ENCODE results near the gene GATB.

GATB gene

GRCh38 chr4:151641167-151641566, 119.6 kb downstream of the GATB start:
- DNase-seq, result no peak

DNA sequence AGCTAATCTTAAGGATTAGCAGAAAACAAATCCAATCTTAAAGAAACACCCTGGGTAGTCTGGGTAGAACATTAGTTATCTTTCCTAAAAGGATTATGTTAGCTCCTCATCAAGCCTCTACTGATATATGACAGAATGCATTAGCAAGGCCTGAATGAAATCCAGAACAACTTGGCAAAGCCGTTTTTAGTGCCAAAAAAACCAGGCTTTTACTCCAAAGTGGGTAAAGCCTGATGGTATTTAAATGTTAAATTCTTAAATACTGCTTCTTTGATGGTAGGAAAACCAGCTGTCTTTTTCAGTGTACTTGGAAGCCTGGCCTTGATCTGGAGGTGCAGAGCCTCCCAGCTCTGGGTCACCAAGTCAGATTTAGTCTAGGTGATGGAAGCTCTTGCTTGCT, 120.4 kb downstream of the GATB start:
- no peak for DNase-seq

DNA sequence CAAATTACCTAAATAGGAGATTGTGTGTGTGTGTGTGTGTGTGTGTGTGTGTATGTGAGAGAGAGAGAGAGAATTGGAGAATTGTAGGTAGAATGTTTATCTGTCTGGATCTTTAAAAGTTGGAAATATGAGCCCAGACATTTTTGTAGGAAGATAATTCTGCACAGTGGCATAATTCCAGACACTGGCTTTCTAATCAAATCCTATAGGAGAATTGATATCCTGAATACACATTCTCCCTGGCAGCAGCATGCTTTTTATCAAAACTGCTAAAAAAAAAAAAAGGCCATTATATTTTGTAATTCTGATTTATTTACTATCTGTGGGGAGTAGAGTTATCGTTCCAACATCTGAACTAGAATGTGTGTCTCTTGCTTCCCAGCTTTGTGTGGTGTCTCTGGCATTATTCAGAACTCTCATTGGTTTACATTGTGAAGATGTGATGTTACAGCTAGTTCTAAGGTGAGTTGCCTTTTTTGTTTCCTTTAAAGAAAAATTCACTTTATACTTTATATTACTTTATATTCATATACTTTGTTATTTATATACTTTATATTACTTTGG, 122.4 kb downstream of the GATB start:
- no peak for DNase-seq

DNA sequence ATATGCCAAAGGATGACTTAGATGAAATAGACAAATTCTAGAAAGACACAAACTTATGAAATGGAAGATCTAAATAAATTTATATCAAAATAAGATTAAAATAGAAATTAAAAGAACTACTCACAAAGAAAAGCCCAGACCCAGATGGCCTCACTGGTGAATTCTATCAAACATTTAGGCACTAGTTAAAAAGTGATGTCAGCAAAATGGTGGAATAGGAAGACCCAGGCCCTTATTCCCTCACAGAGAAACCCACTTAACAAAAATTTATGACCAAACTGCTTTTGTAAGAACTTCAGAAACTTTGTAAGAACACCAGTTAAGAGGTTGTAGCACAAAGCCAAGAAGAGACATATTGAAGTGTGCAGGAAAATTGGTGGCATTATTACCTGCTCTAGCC, 129.5 kb downstream of the GATB start:
- DNase-seq, result no peak

DNA sequence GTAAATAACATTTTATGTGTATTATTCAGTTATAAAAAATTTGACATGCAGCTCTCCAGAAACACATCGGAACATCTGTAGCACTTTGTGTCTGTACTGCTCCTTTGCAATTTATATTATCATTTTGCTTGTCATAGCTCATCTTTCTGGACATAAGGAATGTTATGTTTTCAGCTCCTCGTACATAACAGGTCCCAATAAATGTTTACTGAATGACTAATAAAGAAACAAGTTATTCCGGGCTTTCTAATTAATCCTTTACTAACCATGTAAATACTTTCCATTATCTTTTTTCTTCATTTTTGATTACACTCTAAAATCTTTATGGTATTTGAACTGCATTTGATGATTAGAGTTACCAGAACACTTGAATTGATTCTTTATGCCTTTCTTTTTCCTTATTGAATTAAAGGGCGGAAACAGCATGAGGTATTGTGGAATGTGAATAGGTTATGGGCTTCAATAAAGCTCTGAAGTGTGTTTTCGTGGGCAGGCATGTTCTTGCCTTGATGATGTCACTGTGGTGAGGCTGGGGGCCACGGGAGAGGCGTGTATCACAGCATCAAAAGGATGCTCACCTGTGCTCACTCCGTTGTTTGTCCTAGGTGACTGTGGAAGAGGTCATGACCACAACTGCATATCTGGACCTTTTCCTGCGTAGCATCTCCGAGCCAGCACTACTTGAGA, 131.6 kb downstream of the GATB start:
- DNase-seq, result no peak

DNA sequence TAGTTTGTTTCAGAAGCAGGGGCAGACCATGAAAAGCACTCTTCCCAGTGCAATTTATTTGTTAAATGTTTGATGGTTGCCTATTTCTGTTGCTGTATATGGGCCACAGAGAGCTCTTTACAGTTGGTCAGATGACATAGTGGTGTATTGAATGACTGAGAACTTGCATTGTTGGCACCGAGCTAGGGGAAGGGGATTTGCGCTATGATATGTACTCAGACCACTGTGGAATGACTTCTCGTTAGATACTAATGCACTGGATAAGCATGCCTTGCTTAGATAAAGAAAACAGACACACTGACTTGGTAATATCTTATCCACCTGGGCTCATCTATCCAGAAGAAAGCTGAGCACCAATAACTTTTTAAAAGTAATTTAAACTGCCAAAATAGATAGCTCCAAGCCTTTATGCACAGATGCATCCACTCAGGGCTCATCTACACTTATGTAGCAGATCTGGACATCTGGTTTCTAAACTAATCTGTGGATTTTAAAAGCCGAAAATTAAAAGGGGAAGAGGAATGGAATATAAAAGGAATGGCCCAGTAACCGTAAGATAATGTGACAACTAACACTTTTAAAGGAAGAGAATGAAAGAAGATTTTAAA, 132.7 kb downstream of the GATB start:
- no peak for DNase-seq

- no peak for DNase-seq
These were observed 133.3 kb downstream of the GATB start for GRCh38 chr4:151627491-151627890.

DNA sequence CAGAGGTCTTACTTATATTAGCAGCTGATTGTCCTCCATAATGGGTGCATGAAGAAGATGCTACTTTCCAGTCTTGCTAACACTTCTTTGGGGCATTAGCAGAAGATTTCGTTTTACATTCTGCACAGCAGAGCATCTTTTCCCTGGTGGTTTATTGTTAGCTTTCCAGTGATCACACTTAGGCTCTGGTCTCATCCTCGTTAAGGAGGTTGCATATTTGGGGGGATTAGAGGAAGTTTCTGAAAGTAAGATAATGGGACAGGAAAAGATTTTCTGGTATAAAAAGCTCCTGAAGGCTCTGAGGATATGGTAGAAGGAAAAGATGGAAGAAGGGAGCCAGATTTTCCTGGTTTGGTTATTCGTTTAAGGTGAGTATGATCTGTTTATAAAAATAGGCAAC, 134.1 kb downstream of the GATB start:
- DNase-seq, result no peak

DNA sequence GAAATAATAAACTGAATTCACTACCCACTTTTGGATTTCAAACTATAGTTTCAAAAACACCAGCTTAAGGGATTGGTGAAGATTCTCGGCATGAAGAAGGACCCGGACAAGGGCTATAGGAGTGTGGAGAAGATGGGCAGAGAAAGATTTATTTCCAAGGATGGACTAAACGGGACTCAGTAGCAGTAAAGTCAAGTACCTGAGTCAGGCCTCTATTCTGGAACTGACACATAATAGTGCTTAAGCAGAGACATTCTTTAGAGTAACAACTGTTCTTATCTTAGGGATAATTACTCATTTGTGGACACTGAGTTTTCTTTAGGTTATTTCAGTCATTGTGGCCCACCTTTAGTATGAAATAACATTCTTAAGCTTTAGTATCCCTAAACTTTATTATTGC, 134.6 kb downstream of the GATB start:
- no peak for DNase-seq

DNA sequence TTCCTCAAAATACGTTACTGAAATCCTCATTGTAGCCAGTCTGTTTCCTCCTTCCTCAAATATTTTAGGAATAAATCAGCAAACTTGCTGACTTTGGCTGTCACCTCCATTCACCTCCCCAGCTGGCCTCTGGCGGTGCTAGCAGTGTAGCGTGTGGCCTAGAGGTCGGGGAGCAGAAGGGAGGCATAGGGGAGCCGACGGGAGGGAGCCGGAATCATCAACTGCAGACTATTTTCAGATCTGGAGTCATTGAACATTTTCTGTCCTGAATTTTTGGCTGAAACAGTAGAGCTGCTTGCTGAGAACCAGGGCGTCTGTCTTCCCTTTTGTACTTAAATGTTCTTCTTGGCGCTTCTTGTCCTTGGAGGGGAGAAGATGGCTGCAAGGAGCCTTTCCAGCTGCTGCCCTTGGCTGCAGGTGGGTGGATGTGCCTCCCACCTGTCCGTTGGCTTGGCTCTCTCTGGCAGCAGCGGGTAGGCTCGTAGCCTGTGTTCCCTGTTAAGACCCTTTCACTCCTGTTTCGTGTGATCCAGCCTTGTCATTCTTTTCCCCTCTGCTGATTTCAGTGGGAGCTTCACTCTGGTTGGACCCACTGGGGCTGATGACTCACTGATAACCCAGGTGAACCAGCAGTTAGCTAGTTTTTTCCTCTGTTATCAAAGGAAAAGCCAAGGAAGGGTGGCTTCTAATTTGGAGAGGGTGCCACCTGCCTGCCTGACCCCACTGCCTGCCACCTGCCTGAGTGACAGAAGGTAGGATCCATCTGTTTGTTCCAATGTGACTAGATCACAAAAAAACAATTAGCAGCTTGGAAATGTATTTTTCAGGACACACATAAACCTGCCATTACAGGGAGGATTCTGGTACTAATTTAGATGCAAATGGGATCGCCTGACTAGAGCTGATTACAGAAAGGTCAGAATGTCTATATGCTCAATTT, 135.9 kb downstream of the GATB start:
- DNase-seq, result no peak

Measured in T-helper 9 cell (primary cell).